ENCODE results near the gene SETD2.
"Not testable (repeated sequence)": the region's sequence is repeated elsewhere in the genome, so short reads cannot be mapped to it uniquely, and the experiment has no call there.

DNA sequence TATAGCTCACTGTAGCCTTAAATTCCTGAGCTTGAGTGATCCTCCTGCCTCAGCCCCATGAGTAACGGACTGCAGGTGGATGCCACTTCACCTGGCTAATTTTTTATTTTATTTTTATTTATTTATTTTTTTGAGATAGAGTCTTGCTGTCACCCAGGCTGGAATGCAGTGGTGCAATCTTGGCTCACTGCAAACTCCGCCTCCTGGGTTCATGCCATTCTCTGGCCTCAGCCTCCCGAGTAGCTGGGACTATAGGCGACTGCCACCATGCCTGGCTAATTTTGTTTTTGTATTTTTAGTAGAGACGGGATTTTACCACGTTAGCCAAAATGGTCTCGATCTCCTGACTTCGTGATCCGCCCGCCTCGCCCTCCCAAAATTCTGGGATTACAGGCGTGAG lies 16.1 kb upstream of the SETD2 start:
- TF ChIP-seq, protein P1, sequence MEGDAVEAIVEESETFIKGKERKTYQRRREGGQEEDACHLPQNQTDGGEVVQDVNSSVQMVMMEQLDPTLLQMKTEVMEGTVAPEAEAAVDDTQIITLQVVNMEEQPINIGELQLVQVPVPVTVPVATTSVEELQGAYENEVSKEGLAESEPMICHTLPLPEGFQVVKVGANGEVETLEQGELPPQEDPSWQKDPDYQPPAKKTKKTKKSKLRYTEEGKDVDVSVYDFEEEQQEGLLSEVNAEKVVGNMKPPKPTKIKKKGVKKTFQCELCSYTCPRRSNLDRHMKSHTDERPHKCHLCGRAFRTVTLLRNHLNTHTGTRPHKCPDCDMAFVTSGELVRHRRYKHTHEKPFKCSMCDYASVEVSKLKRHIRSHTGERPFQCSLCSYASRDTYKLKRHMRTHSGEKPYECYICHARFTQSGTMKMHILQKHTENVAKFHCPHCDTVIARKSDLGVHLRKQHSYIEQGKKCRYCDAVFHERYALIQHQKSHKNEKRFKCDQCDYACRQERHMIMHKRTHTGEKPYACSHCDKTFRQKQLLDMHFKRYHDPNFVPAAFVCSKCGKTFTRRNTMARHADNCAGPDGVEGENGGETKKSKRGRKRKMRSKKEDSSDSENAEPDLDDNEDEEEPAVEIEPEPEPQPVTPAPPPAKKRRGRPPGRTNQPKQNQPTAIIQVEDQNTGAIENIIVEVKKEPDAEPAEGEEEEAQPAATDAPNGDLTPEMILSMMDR (IDR thresholded peaks at IDR 0.05) = not testable (repeated sequence)
- not testable (repeated sequence) for TF ChIP-seq POLR2A (IDR thresholded peaks at IDR 0.05)

Data from uterus (tissue), 2 donors.